GM12801 (cell line): ENCODE measurements around the gene CCNY.

Source experiments
- CTCF ChIP-seq: IDR thresholded peaks from one replicate; pipeline ENCODE4 v1.5.1; 2011; ENCODE audit warnings: control low read depth; ENCODE audit not compliant: insufficient read length; ENCODE audit errors: extremely low read depth

The CCNY gene

GRCh38 chr10:35345383-35345742 lies 9.1 kb downstream of the CCNY start:
- TF ChIP-seq CTCF: no peak

GRCh38 chr10:35346248-35346647 lies 9.9 kb downstream of the CCNY start:
- no peak for TF ChIP-seq CTCF

GRCh38 chr10:35347121-35347562 lies 10.8 kb downstream of the CCNY start:
- TF ChIP-seq CTCF: no peak

GRCh38 chr10:35347899-35348608 lies 11.7 kb downstream of the CCNY start:
- no peak for TF ChIP-seq CTCF

- no peak for TF ChIP-seq CTCF
These were observed 12.5 kb downstream of the CCNY start for GRCh38 chr10:35348609-35349388.

GRCh38 chr10:35349389-35349915 lies 13.1 kb downstream of the CCNY start:
- no peak for TF ChIP-seq CTCF

GRCh38 chr10:35351021-35351420 lies 14.7 kb downstream of the CCNY start:
- no peak for TF ChIP-seq CTCF
